Measurements from ENCODE around the gene HOGA1.

- no peak for TF ChIP-seq POLR2A (IDR thresholded peaks at IDR 0.05)
- no peak for TF ChIP-seq CTCF (IDR thresholded peaks at IDR 0.05)
These were observed 64.6 kb downstream of the HOGA1 start for GRCh38 chr10:97648562-97649404.
